ENCODE results near the gene KLF7. TPM values are rescaled to one million over a fixed set of nuclear protein-coding genes. Genes with fewer than 3 reads are reported as not detected.

Gene KLF7
- total RNA-seq, 3 donors from 2014 or later (not counting 1 experiment from before 2014, with no cell fraction given), result 22.9 to 39.1 (median 32.4) TPM

DNA sequence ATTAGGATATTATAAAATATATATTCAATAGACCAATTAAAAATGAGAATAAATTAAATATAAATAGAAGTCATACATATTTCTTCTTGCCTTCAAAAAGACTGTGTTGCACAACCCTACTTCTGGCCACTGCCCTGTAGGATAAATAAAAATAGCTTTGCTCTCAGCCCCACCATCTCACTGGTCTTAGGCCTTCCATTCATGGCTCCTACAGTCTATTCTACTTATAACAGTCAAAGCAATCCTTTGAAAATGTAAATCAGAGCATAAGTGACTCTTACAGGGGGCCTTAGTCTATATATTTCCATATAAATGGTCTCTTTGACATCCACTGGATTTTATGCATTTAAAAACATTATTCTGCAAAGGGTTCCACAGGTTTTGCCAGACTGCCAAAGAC is 72.9 kb downstream of the KLF7 start:
- H3K4me1 Mint-ChIP-seq, result peaks cover 0 to 25% of the 10 kb centered on the region in 2 donors
- H3K27ac Mint-ChIP-seq, result no peak overlapping the region

DNA sequence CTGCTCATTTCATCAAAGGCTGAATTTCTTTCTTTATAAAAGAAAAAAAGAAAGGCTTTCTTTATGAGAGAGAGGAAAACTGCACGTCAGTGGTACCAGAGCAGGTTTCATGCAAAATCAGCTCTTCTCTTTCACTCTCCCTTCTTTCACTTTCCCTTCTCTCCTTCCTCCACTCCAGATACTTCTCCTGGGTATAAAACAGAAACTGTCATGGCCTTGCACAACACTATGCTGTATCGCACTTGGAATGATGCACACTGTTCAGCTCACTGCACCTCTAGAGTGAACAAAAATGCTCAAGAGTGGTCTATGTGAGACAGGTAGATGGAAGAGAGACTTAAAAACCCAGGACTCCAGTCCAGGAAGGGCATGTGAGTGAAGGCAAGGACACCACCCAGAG is 73.8 kb downstream of the KLF7 start:
- DNase-seq (no peak), ATAC-seq (no peak)
- no peak overlapping the region for H3K4me3 Mint-ChIP-seq
- H3K4me1 Mint-ChIP-seq, result peaks cover 0 to 25% of the 10 kb centered on the region in 2 donors
- no peaks in the 10 kb centered on the region for H3K27me3 Mint-ChIP-seq (ENCODE audit: low read depth in 2 of 2)
- intact Hi-C loops (cut with micrococcal nuclease), result no loop called here
- H3K27me3 ChIP-seq (ENCODE audit: control insufficient read depth, insufficient read depth, low read length), result no peaks in the 10 kb centered on the region
- H3K4me1 ChIP-seq (ENCODE audit: control insufficient read depth, insufficient read depth, low read length), result peaks cover 5% of the 10 kb centered on the region
- H3K36me3 Mint-ChIP-seq, result no peaks in the 10 kb centered on the region
- no peaks in the 10 kb centered on the region for H3K9me3 ChIP-seq (ENCODE audit: control insufficient read depth, insufficient read depth, low read length)
- H3K4me3 ChIP-seq (ENCODE audit: low read length), result no peak overlapping the region
- no peaks in the 10 kb centered on the region for H3K9me3 Mint-ChIP-seq
- WGBS (ENCODE audit: insufficient coverage), result 89% methylated on average over 2 of the region's 2 CpGs
- TF ChIP-seq, protein P1, sequence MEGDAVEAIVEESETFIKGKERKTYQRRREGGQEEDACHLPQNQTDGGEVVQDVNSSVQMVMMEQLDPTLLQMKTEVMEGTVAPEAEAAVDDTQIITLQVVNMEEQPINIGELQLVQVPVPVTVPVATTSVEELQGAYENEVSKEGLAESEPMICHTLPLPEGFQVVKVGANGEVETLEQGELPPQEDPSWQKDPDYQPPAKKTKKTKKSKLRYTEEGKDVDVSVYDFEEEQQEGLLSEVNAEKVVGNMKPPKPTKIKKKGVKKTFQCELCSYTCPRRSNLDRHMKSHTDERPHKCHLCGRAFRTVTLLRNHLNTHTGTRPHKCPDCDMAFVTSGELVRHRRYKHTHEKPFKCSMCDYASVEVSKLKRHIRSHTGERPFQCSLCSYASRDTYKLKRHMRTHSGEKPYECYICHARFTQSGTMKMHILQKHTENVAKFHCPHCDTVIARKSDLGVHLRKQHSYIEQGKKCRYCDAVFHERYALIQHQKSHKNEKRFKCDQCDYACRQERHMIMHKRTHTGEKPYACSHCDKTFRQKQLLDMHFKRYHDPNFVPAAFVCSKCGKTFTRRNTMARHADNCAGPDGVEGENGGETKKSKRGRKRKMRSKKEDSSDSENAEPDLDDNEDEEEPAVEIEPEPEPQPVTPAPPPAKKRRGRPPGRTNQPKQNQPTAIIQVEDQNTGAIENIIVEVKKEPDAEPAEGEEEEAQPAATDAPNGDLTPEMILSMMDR (IDR thresholded peaks at IDR 0.05), result no peak
- H3K36me3 ChIP-seq (ENCODE audit: control insufficient read depth, insufficient read depth, low read length), result no peaks in the 10 kb centered on the region
- no peak overlapping the region for H3K27ac Mint-ChIP-seq
- no peak overlapping the region for H3K27ac ChIP-seq (ENCODE audit: low read length)

More for the DNA sequence above, 72.9 kb downstream of the KLF7 start:
- DNase-seq (no peak), ATAC-seq (no peak)
- intact Hi-C loops (cut with micrococcal nuclease), result no loop called here
- Mint-ChIP-seq H3K27me3 (ENCODE audit: low read depth in 2 of 2) (no peaks in the 10 kb centered on the region), H3K4me3 (no peak overlapping the region), H3K36me3 (no peaks in the 10 kb centered on the region), H3K9me3 (no peaks in the 10 kb centered on the region)
- H3K4me1 ChIP-seq (ENCODE audit: control insufficient read depth, insufficient read depth, low read length), result peaks cover 5% of the 10 kb centered on the region
- H3K27ac ChIP-seq (ENCODE audit: low read length), result no peak overlapping the region
- TF ChIP-seq, protein P1 (IDR thresholded peaks at IDR 0.05), result no peak
- no peak overlapping the region for H3K4me3 ChIP-seq (ENCODE audit: low read length)
- H3K9me3 ChIP-seq (ENCODE audit: control insufficient read depth, insufficient read depth, low read length), result no peaks in the 10 kb centered on the region
- no peaks in the 10 kb centered on the region for H3K27me3 ChIP-seq (ENCODE audit: control insufficient read depth, insufficient read depth, low read length)
- no peaks in the 10 kb centered on the region for H3K36me3 ChIP-seq (ENCODE audit: control insufficient read depth, insufficient read depth, low read length)

GRCh38 chr2:207091176-207091575 is 74.6 kb downstream of the KLF7 start:
- H3K27ac Mint-ChIP-seq, result no peak overlapping the region
- TF ChIP-seq, protein P1 (IDR thresholded peaks at IDR 0.05), result no peak
- Histone ChIP-seq H3K9me3 (ENCODE audit: control insufficient read depth, insufficient read depth, low read length) (no peaks in the 10 kb centered on the region), H3K4me3 (ENCODE audit: low read length) (no peak overlapping the region), H3K27ac (ENCODE audit: low read length) (no peak overlapping the region), H3K36me3 (ENCODE audit: control insufficient read depth, insufficient read depth, low read length) (no peaks in the 10 kb centered on the region), H3K27me3 (ENCODE audit: control insufficient read depth, insufficient read depth, low read length) (no peaks in the 10 kb centered on the region), H3K4me1 (ENCODE audit: control insufficient read depth, insufficient read depth, low read length) (peaks cover 5% of the 10 kb centered on the region)
- peaks cover 0 to 25% of the 10 kb centered on the region in 2 donors for H3K4me1 Mint-ChIP-seq
- 86% methylated on average over 2 of the region's 2 CpGs for WGBS (ENCODE audit: insufficient coverage)
- H3K4me3 Mint-ChIP-seq, result no peak overlapping the region
- DNase-seq (no peak), ATAC-seq (no peak)
- intact Hi-C loops (cut with micrococcal nuclease), result no loop called here
- H3K27me3 Mint-ChIP-seq (ENCODE audit: low read depth in 2 of 2), result no peaks in the 10 kb centered on the region
- H3K9me3 Mint-ChIP-seq, result no peaks in the 10 kb centered on the region
- no peaks in the 10 kb centered on the region for H3K36me3 Mint-ChIP-seq

GRCh38 chr2:207090389-207090788 is 75.4 kb downstream of the KLF7 start:
- H3K36me3 Mint-ChIP-seq, result no peaks in the 10 kb centered on the region
- Histone ChIP-seq H3K4me1 (ENCODE audit: control insufficient read depth, insufficient read depth, low read length) (peaks cover 5% of the 10 kb centered on the region), H3K4me3 (ENCODE audit: low read length) (no peak overlapping the region), H3K9me3 (ENCODE audit: control insufficient read depth, insufficient read depth, low read length) (no peaks in the 10 kb centered on the region), H3K27ac (ENCODE audit: low read length) (no peak overlapping the region), H3K36me3 (ENCODE audit: control insufficient read depth, insufficient read depth, low read length) (no peaks in the 10 kb centered on the region), H3K27me3 (ENCODE audit: control insufficient read depth, insufficient read depth, low read length) (no peaks in the 10 kb centered on the region)
- 64% methylated on average over 5 of the region's 5 CpGs for WGBS (ENCODE audit: insufficient coverage)
- H3K27me3 Mint-ChIP-seq (ENCODE audit: low read depth in 2 of 2), result no peaks in the 10 kb centered on the region
- TF ChIP-seq, protein P1 (IDR thresholded peaks at IDR 0.05), result no peak
- H3K27ac Mint-ChIP-seq, result no peak overlapping the region
- H3K9me3 Mint-ChIP-seq, result no peaks in the 10 kb centered on the region
- intact Hi-C loops (cut with micrococcal nuclease), result no loop called here
- ATAC-seq, result no peak
- H3K4me1 Mint-ChIP-seq, result peaks cover 0 to 25% of the 10 kb centered on the region in 2 donors
- H3K4me3 Mint-ChIP-seq, result no peak overlapping the region
- DNase-seq, result no peak
